HEK293 (cell line): Measurements from ENCODE around the gene NPM3.

ENCODE experiments used
- CTCF ChIP-seq: fragments of 450-650 bp; formaldehyde crosslinking; IDR thresholded peaks from 2 replicates; pipeline ENCODE4 v1.5.1; 2016; ENCODE audit warnings: missing biosample characterization, missing genetic modification characterization
- RBAK ChIP-seq: fragments of 450-650 bp; formaldehyde crosslinking; IDR thresholded peaks from 2 replicates; pipeline ENCODE4 v1.5.1; 2016; ENCODE audit warnings: missing biosample characterization, missing genetic modification characterization
- REST ChIP-seq: fragments of 450-650 bp; formaldehyde crosslinking; IDR thresholded peaks from 2 replicates; pipeline ENCODE4 v1.5.1; 2016; ENCODE audit warnings: missing biosample characterization, missing genetic modification characterization
- SCRT1 ChIP-seq: fragments of 450-650 bp; formaldehyde crosslinking; IDR thresholded peaks from 2 replicates; pipeline ENCODE4 v1.5.1; 2016; ENCODE audit warnings: missing biosample characterization, missing genetic modification characterization, borderline replicate concordance
- YY1 ChIP-seq: fragments of 450-650 bp; formaldehyde crosslinking; IDR thresholded peaks from 2 replicates; pipeline ENCODE4 v1.5.1; 2018; ENCODE audit warnings: missing biosample characterization, missing genetic modification characterization
- ZFP41 ChIP-seq: fragments of 450-650 bp; formaldehyde crosslinking; IDR thresholded peaks from 2 replicates; pipeline ENCODE4 v1.5.1; 2016; ENCODE audit warnings: missing biosample characterization, missing genetic modification characterization, borderline replicate concordance
- ZNF121 ChIP-seq: fragments of 450-650 bp; formaldehyde crosslinking; IDR thresholded peaks from 2 replicates; pipeline ENCODE4 v1.5.1; 2016; ENCODE audit warnings: missing biosample characterization, missing genetic modification characterization
- ZNF423 ChIP-seq: fragments of 450-650 bp; formaldehyde crosslinking; IDR thresholded peaks from 2 replicates; pipeline ENCODE4 v1.5.1; 2016; ENCODE audit warnings: missing biosample characterization, missing genetic modification characterization
- ZNF639 ChIP-seq: fragments of 450-650 bp; formaldehyde crosslinking; IDR thresholded peaks from 2 replicates; pipeline ENCODE4 v1.5.1; 2016; ENCODE audit warnings: missing biosample characterization, missing genetic modification characterization
- ZSCAN5A ChIP-seq: fragments of 450-650 bp; formaldehyde crosslinking; IDR thresholded peaks from 2 replicates; pipeline ENCODE4 v1.5.1; 2016; ENCODE audit warnings: missing biosample characterization, missing genetic modification characterization

GRCh38 chr10:101763141-101763846, 20.0 kb downstream of the NPM3 start:
- TF ChIP-seq REST (tag by site-specific recombination) (no peak), CTCF (no peak), ZNF639 (tag by site-specific recombination) (no peak), YY1 (tag by site-specific recombination) (no peak), ZFP41 (tag by site-specific recombination) (no peak), ZNF423 (tag by site-specific recombination) (no peak), RBAK (no peak), SCRT1 (tag by site-specific recombination) (no peak), ZNF121 (tag by site-specific recombination) (no peak), ZSCAN5A (tag by site-specific recombination) (no peak)
